Vagina (tissue), 2 donors: ENCODE data around the gene OR10G7.

Source experiments
- POLR2A ChIP-seq, 2 donors: fragments of 450-650 bp; IDR thresholded peaks; one replicate each; pipeline ENCODE4 v1.6.1; 2017; ENCODE audit warnings: antibody characterized with exemption in 2 of 2, mild to moderate bottlenecking in 2 of 2, moderate library complexity in 2 of 2
- POLR2AphosphoS5 ChIP-seq, 2 donors: sonication (generic); formaldehyde crosslinking; IDR thresholded peaks; one replicate each; pipeline ENCODE4 v1.9.0; 2017; ENCODE audit warnings: antibody characterized with exemption in 2 of 2, mild to moderate bottlenecking in 2 of 2, low read depth in 1 of 2; ENCODE audit not compliant: insufficient read depth in 1 of 2
- TF ChIP-seq, protein P1 (sequence below), 3 experiments: fragments of 450-650 bp in 2 of 3; fragments of 200-600 bp in 1 of 3; sonication (generic) in 1 of 3; IDR thresholded peaks; one replicate each; pipeline ENCODE4 v1.5.1; 2017 to 2019; ENCODE audit warnings: antibody characterized with exemption in 3 of 3, mild to moderate bottlenecking in 2 of 3, moderate library complexity in 2 of 3

DNA sequence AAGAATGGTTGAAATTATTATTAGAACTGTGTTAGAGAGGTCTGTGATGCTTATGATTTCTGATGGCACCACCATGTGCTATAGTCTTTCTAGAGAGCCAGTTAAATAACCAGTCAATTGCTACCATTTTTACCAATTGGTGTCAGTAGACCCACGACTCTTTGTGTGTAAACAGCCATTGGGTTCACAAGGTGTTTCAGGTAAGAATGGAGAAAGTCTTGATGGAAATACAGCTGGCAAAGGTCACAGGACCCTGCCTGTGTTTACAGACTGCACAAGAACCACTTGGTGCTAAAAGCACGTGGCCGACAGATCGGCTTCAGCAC is 30.5 kb upstream of the OR10G7 start:
- TF ChIP-seq, protein P1, sequence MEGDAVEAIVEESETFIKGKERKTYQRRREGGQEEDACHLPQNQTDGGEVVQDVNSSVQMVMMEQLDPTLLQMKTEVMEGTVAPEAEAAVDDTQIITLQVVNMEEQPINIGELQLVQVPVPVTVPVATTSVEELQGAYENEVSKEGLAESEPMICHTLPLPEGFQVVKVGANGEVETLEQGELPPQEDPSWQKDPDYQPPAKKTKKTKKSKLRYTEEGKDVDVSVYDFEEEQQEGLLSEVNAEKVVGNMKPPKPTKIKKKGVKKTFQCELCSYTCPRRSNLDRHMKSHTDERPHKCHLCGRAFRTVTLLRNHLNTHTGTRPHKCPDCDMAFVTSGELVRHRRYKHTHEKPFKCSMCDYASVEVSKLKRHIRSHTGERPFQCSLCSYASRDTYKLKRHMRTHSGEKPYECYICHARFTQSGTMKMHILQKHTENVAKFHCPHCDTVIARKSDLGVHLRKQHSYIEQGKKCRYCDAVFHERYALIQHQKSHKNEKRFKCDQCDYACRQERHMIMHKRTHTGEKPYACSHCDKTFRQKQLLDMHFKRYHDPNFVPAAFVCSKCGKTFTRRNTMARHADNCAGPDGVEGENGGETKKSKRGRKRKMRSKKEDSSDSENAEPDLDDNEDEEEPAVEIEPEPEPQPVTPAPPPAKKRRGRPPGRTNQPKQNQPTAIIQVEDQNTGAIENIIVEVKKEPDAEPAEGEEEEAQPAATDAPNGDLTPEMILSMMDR (IDR thresholded peaks at IDR 0.05) = no peak
- TF ChIP-seq POLR2A (IDR thresholded peaks at IDR 0.05) (no peak), POLR2AphosphoS5 (IDR thresholded peaks at IDR 0.05; ENCODE audit: insufficient read depth in 1 of 2, low read depth in 1 of 2) (no peak)
